ENCODE data around the gene COL4A1. TPM values are rescaled to one million over a fixed set of nuclear protein-coding genes. Genes with fewer than 3 reads are reported as not detected.

COL4A1 gene
- polyA plus RNA-seq, 2 of the 4 experiments (the other 2 are of a cell fraction) = 23.8 to 71.3 TPM

DNA sequence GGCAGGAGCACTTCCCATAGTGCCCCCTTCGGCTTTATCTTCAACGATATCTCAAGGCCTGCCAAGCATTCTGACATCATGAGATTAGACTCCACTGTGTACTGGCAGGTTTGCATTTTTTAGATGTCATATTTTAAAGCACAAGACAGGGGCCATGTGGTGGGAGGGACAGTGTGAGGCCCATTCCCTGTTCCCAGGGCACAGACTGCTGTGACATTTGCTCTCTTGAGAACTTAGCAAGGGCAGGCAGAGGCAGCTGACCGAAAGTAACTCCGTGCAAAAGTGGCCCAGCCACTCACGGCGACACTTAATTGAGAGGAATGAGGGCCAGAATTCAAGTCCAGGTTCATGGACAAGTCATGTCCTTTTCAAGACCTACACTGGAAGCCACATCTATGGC, 201.8 kb downstream of the COL4A1 start:
- 96% methylated on average over 6 of the region's 6 CpGs for WGBS (ENCODE audit: missing lambda C conversion rate)
- Histone ChIP-seq H3K4me2 (no peak overlapping the region), H3K4me3 (no peak overlapping the region), H3K9me3 (peaks cover 3% of the 10 kb centered on the region; the same call in 1 of the 3 replicates), H3K4me1 (peaks cover 16% of the 10 kb centered on the region), H3K27ac (no peak overlapping the region; a peak in 1 of 6 replicates)
- ATAC-seq (no peak), FAIRE-seq (no peak), DNase-seq (ENCODE audit: low read depth in 1 of 2, low spot score in 1 of 2) (no peak)
- CTCF ChIA-PET = interaction anchor here (2.0 kb wide), 1 partner anchor 10 kb away, joined by 12 read pairs; no protein-coding TSS in a partner anchor
- no peak for TF ChIP-seq KDM5A (IDR thresholded peaks at IDR 0.05)
- no peak for TF ChIP-seq HOXA7 (CRISPR knock-in tag; IDR thresholded peaks at IDR 0.05)
- no peak for TF ChIP-seq FOSL2 (IDR thresholded peaks at IDR 0.05)
- TF ChIP-seq FOSL2 (CRISPR knock-in tag; IDR thresholded peaks at IDR 0.05) = no peak
- no peak for TF ChIP-seq EHF (CRISPR knock-in tag; IDR thresholded peaks at IDR 0.05)
- no peak for TF ChIP-seq FOSB (CRISPR knock-in tag; IDR thresholded peaks at IDR 0.05)
- TF ChIP-seq RCOR1 (IDR thresholded peaks at IDR 0.05; ENCODE audit: low read depth, low read length) = no peak
- TF ChIP-seq JUN (IDR thresholded peaks at IDR 0.05) = no peak
- TF ChIP-seq ESRRA (IDR thresholded peaks at IDR 0.05; ENCODE audit: borderline replicate concordance, low read length) = no peak
- no peak for TF ChIP-seq HEYL (CRISPR knock-in tag; IDR thresholded peaks at IDR 0.05)
- no peak for TF ChIP-seq ZFP36 (IDR thresholded peaks at IDR 0.05; ENCODE audit: borderline replicate concordance, partially characterized antibody)
- no peak for TF ChIP-seq GATA3 (IDR thresholded peaks at IDR 0.05; ENCODE audit: borderline replicate concordance)
- TF ChIP-seq, protein P1, sequence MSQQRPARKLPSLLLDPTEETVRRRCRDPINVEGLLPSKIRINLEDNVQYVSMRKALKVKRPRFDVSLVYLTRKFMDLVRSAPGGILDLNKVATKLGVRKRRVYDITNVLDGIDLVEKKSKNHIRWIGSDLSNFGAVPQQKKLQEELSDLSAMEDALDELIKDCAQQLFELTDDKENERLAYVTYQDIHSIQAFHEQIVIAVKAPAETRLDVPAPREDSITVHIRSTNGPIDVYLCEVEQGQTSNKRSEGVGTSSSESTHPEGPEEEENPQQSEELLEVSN (IDR thresholded peaks at IDR 0.05; ENCODE audit: borderline replicate concordance, low read depth) = no peak
- TF ChIP-seq NPAS2 (CRISPR knock-in tag; IDR thresholded peaks at IDR 0.05; ENCODE audit: borderline replicate concordance) = no peak
- TF ChIP-seq TFCP2L1 (CRISPR knock-in tag; IDR thresholded peaks at IDR 0.05) = no peak
- POLR2A ChIA-PET = no interaction called here

DNA sequence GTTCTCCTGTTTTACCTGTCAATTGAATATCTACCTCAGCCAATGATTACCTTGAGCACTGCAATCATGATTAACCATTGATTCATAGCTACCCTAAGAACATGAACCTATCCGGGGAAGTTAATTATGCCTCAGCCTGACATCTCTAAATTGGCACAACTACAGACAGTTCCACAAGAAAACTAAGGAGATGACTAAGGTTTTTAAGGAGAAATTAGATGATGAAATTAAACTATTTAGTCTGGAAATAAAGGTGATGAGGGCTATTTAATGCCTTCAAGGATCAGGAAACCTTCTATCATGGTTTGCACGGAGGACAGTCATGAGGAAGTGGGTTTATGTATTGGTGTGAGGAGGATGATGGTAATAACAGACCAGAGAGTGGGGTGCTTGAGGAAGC, 203.4 kb downstream of the COL4A1 start:
- CTCF ChIA-PET = interaction anchor here (2.0 kb wide), 1 partner anchor 12 kb away, joined by 12 read pairs; no protein-coding TSS in a partner anchor
- H3K4me2 ChIP-seq = no peak overlapping the region
- H3K9me3 ChIP-seq = peaks cover 3% of the 10 kb centered on the region; the same call in 1 of the 3 replicates
- FAIRE-seq (no peak), DNase-seq (ENCODE audit: low read depth in 1 of 2, low spot score in 1 of 2) (no peak), ATAC-seq (no peak)
- no peak overlapping the region; a peak in 1 of 6 replicates for H3K27ac ChIP-seq
- WGBS (ENCODE audit: missing lambda C conversion rate) = 74% methylated on average over 2 of the region's 2 CpGs
- H3K4me3 ChIP-seq = no peak overlapping the region
- H3K4me1 ChIP-seq = peaks cover 1% of the 10 kb centered on the region; the same call in 1 of the 3 replicates
- POLR2A ChIA-PET = no interaction called here
- TF ChIP-seq ESRRA (IDR thresholded peaks at IDR 0.05; ENCODE audit: borderline replicate concordance, low read length) (no peak), ZSCAN20 (CRISPR knock-in tag; IDR thresholded peaks at IDR 0.05) (no peak), CHD2 (IDR thresholded peaks at IDR 0.05; ENCODE audit: low read length, partially characterized antibody) (no peak), FOSL2 (IDR thresholded peaks at IDR 0.05) (no peak), FOSL2 (CRISPR knock-in tag; IDR thresholded peaks at IDR 0.05) (no peak), ZC3H11A (IDR thresholded peaks at IDR 0.05) (no peak), MAFK (IDR thresholded peaks at IDR 0.05; ENCODE audit: partially characterized antibody) (no peak), CBX8 (IDR thresholded peaks at IDR 0.05) (no peak), CHD4 (IDR thresholded peaks at IDR 0.05; ENCODE audit: borderline replicate concordance) (no peak), RCOR1 (IDR thresholded peaks at IDR 0.05; ENCODE audit: low read depth, low read length) (no peak)
- TF ChIP-seq, protein P2, sequence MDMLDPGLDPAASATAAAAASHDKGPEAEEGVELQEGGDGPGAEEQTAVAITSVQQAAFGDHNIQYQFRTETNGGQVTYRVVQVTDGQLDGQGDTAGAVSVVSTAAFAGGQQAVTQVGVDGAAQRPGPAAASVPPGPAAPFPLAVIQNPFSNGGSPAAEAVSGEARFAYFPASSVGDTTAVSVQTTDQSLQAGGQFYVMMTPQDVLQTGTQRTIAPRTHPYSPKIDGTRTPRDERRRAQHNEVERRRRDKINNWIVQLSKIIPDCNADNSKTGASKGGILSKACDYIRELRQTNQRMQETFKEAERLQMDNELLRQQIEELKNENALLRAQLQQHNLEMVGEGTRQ (IDR thresholded peaks at IDR 0.05) = no peak
- TF ChIP-seq, protein P3, sequence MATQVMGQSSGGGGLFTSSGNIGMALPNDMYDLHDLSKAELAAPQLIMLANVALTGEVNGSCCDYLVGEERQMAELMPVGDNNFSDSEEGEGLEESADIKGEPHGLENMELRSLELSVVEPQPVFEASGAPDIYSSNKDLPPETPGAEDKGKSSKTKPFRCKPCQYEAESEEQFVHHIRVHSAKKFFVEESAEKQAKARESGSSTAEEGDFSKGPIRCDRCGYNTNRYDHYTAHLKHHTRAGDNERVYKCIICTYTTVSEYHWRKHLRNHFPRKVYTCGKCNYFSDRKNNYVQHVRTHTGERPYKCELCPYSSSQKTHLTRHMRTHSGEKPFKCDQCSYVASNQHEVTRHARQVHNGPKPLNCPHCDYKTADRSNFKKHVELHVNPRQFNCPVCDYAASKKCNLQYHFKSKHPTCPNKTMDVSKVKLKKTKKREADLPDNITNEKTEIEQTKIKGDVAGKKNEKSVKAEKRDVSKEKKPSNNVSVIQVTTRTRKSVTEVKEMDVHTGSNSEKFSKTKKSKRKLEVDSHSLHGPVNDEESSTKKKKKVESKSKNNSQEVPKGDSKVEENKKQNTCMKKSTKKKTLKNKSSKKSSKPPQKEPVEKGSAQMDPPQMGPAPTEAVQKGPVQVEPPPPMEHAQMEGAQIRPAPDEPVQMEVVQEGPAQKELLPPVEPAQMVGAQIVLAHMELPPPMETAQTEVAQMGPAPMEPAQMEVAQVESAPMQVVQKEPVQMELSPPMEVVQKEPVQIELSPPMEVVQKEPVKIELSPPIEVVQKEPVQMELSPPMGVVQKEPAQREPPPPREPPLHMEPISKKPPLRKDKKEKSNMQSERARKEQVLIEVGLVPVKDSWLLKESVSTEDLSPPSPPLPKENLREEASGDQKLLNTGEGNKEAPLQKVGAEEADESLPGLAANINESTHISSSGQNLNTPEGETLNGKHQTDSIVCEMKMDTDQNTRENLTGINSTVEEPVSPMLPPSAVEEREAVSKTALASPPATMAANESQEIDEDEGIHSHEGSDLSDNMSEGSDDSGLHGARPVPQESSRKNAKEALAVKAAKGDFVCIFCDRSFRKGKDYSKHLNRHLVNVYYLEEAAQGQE (IDR thresholded peaks at IDR 0.05) = no peak
- TF ChIP-seq, protein P4, sequence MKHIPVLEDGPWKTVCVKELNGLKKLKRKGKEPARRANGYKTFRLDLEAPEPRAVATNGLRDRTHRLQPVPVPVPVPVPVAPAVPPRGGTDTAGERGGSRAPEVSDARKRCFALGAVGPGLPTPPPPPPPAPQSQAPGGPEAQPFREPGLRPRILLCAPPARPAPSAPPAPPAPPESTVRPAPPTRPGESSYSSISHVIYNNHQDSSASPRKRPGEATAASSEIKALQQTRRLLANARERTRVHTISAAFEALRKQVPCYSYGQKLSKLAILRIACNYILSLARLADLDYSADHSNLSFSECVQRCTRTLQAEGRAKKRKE (CRISPR knock-in tag; IDR thresholded peaks at IDR 0.05; ENCODE audit: low read depth) = no peak
- TF ChIP-seq, protein P5, sequence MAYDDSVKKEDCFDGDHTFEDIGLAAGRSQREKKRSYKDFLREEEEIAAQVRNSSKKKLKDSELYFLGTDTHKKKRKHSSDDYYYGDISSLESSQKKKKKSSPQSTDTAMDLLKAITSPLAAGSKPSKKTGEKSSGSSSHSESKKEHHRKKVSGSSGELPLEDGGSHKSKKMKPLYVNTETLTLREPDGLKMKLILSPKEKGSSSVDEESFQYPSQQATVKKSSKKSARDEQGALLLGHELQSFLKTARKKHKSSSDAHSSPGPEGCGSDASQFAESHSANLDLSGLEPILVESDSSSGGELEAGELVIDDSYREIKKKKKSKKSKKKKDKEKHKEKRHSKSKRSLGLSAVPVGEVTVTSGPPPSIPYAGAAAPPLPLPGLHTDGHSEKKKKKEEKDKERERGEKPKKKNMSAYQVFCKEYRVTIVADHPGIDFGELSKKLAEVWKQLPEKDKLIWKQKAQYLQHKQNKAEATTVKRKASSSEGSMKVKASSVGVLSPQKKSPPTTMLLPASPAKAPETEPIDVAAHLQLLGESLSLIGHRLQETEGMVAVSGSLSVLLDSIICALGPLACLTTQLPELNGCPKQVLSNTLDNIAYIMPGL (CRISPR knock-in tag; IDR thresholded peaks at IDR 0.05; ENCODE audit: borderline replicate concordance) = no peak
- TF ChIP-seq, protein P6, sequence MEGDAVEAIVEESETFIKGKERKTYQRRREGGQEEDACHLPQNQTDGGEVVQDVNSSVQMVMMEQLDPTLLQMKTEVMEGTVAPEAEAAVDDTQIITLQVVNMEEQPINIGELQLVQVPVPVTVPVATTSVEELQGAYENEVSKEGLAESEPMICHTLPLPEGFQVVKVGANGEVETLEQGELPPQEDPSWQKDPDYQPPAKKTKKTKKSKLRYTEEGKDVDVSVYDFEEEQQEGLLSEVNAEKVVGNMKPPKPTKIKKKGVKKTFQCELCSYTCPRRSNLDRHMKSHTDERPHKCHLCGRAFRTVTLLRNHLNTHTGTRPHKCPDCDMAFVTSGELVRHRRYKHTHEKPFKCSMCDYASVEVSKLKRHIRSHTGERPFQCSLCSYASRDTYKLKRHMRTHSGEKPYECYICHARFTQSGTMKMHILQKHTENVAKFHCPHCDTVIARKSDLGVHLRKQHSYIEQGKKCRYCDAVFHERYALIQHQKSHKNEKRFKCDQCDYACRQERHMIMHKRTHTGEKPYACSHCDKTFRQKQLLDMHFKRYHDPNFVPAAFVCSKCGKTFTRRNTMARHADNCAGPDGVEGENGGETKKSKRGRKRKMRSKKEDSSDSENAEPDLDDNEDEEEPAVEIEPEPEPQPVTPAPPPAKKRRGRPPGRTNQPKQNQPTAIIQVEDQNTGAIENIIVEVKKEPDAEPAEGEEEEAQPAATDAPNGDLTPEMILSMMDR (IDR thresholded peaks at IDR 0.05) = no peak
- TF ChIP-seq, protein P1 (IDR thresholded peaks at IDR 0.05; ENCODE audit: borderline replicate concordance, low read depth) = no peak

Data from A549 (cell line).